Measurements from ENCODE around the gene ATP2A3. TPM values are rescaled to one million over a fixed set of nuclear protein-coding genes. Genes with fewer than 3 reads are reported as not detected.

Gene ATP2A3
- polyA plus RNA-seq, 1 donor from 2014 or later, result not detected

- Histone ChIP-seq H3F3A (ENCODE audit: insufficient read depth, low read length, poor library complexity, severe bottlenecking) (no peaks in the 10 kb centered on the region), H3K9me2 (ENCODE audit: insufficient read depth, low read length) (no peaks in the 10 kb centered on the region), H3K4me3 (ENCODE audit: low read length) (no peak overlapping the region), H3K9ac (ENCODE audit: low read length) (no peak overlapping the region), H3K9me3 (ENCODE audit: low read length) (no peaks in the 10 kb centered on the region), H2AFZ (ENCODE audit: low read depth, low read length) (no peak overlapping the region), H3K36me3 (ENCODE audit: insufficient read depth, low read length) (no peaks in the 10 kb centered on the region), H3K79me2 (replicated peaks; ENCODE audit: insufficient read depth, low read length) (no peaks in the 10 kb centered on the region), H3K27me3 (ENCODE audit: insufficient read depth, low read depth, low read length) (no peaks in the 10 kb centered on the region), H3K4me2 (ENCODE audit: low read length) (no peak overlapping the region), H3K27ac (ENCODE audit: low read length) (no peak overlapping the region), H4K20me1 (ENCODE audit: insufficient read depth) (no peaks in the 10 kb centered on the region)
- no peak for TF ChIP-seq SMC3 (conservative IDR thresholded peaks at IDR 0.05; ENCODE audit: poor library complexity)
- no peak for TF ChIP-seq POLR2AphosphoS5 (IDR thresholded peaks at IDR 0.05)
- TF ChIP-seq EP300 (conservative IDR thresholded peaks at IDR 0.05; ENCODE audit: poor library complexity, severe bottlenecking), result no peak
- TF ChIP-seq REST (IDR thresholded peaks at IDR 0.05; ENCODE audit: borderline replicate concordance), result no peak
- TF ChIP-seq EZH2 (IDR thresholded peaks at IDR 0.05; ENCODE audit: borderline replicate concordance, insufficient read depth, low read length, poor library complexity, severe bottlenecking), result no peak
- TF ChIP-seq RAD21 (conservative IDR thresholded peaks at IDR 0.05), result no peak
- TF ChIP-seq MXI1 (conservative IDR thresholded peaks at IDR 0.05; ENCODE audit: poor library complexity, severe bottlenecking), result no peak
- no peak for TF ChIP-seq CTCF (IDR thresholded peaks at IDR 0.05; ENCODE audit: poor library complexity, severe bottlenecking)
- no peak for TF ChIP-seq TAF1 (IDR thresholded peaks at IDR 0.05; ENCODE audit: low read depth)
Measured at GRCh38 chr17:3919123-3919624, 45.1 kb downstream of the ATP2A3 start.

GRCh38 chr17:3918372-3919122 lies 45.7 kb downstream of the ATP2A3 start:
- H4K20me1 ChIP-seq (ENCODE audit: insufficient read depth), result no peaks in the 10 kb centered on the region
- no peaks in the 10 kb centered on the region for H3K36me3 ChIP-seq (ENCODE audit: insufficient read depth, low read length)
- H3K9ac ChIP-seq (ENCODE audit: low read length), result no peak overlapping the region
- H2AFZ ChIP-seq (ENCODE audit: low read depth, low read length), result no peak overlapping the region
- no peak overlapping the region for H3K4me2 ChIP-seq (ENCODE audit: low read length)
- H3K79me2 ChIP-seq (replicated peaks; ENCODE audit: insufficient read depth, low read length), result no peaks in the 10 kb centered on the region
- H3F3A ChIP-seq (ENCODE audit: insufficient read depth, low read length, poor library complexity, severe bottlenecking), result no peaks in the 10 kb centered on the region
- no peaks in the 10 kb centered on the region for H3K27me3 ChIP-seq (ENCODE audit: insufficient read depth, low read depth, low read length)
- H3K27ac ChIP-seq (ENCODE audit: low read length), result no peak overlapping the region
- H3K4me3 ChIP-seq (ENCODE audit: low read length), result no peak overlapping the region
- TF ChIP-seq SMC3 (conservative IDR thresholded peaks at IDR 0.05; ENCODE audit: poor library complexity), result no peak
- TF ChIP-seq TAF1 (IDR thresholded peaks at IDR 0.05; ENCODE audit: low read depth), result no peak
- no peak for TF ChIP-seq CTCF (IDR thresholded peaks at IDR 0.05; ENCODE audit: poor library complexity, severe bottlenecking)
- TF ChIP-seq POLR2AphosphoS5 (IDR thresholded peaks at IDR 0.05), result no peak
- TF ChIP-seq REST (IDR thresholded peaks at IDR 0.05; ENCODE audit: borderline replicate concordance), result no peak
- no peak for TF ChIP-seq EP300 (conservative IDR thresholded peaks at IDR 0.05; ENCODE audit: poor library complexity, severe bottlenecking)
- TF ChIP-seq EZH2 (IDR thresholded peaks at IDR 0.05; ENCODE audit: borderline replicate concordance, insufficient read depth, low read length, poor library complexity, severe bottlenecking), result no peak
- TF ChIP-seq RAD21 (conservative IDR thresholded peaks at IDR 0.05), result no peak
- no peak for TF ChIP-seq MXI1 (conservative IDR thresholded peaks at IDR 0.05; ENCODE audit: poor library complexity, severe bottlenecking)
- H3K9me2 ChIP-seq (ENCODE audit: insufficient read depth, low read length), result no peaks in the 10 kb centered on the region
- H3K9me3 ChIP-seq (ENCODE audit: low read length), result no peaks in the 10 kb centered on the region

Data from neural cell (in vitro differentiated cells).